HG03108 (cell line): ENCODE data around the gene ASB2.

ENCODE experiments used
- ATAC-seq: cut with Tn5 transposase; IDR thresholded peaks from one replicate; pipeline ENCODE4 v1.9.1; 2021; ENCODE audit warnings: moderate library complexity; ENCODE audit not compliant: unreplicated experiment

ASB2 gene

DNA sequence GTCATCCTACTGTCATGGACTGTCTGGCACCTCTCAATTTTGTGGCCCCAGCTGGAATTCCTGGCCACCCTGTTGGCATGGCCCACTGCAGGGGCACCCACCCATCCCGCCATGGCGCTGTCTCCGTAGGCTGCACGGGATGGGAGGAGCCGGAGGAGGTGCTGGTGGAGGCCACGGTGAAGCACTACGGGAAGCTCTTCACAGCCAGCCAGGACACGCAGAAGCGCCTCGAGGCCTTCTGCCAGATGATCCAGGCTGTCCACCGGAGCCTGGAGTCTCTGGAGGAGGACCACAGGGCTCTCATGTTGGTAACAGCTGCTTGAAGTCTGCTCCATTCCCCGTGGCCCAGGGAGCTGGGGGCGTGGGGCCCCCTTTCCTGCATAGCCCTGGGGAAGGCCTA is 24.6 kb upstream of the ASB2 start:
- ATAC-seq, result no peak

DNA sequence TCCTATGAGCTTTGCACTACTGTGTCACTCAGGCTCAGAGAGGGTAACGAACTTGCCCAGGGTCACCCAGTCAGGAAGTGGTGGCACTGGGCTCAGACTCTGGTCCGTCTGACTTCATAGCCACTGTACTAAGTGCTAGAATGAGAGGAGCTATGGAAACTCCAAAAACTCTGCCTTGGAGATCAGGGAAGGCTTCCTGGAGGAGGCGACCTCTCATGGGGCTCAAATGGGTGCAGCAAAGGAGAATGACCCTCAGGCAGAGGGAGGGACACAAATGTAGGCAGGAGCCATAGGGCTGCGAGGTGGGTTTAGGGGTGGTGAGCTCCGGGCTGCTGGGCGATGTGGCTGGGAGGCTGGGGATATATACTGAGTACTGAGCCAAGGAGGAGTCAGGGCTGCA is 23.9 kb upstream of the ASB2 start:
- no peak for ATAC-seq

DNA sequence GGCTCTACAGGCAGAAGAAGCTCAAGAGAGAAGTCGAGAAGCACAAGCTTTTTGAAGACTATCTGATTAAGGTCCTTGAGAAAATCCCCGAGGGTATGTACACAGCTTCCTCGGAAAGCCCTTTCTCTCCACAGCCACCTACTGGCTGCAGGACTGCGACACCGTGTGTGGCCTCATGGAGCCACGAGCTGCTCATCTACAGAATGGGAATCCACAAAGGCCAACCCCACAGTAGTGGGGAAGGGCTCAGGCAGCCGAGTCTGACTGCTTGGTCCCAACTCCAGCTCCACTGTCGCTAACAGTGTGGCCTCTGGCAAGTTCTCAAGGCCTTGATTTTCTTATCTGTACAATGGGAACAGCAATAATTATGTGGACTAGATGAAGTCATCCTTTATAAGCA is 23.2 kb upstream of the ASB2 start:
- no peak for ATAC-seq

DNA sequence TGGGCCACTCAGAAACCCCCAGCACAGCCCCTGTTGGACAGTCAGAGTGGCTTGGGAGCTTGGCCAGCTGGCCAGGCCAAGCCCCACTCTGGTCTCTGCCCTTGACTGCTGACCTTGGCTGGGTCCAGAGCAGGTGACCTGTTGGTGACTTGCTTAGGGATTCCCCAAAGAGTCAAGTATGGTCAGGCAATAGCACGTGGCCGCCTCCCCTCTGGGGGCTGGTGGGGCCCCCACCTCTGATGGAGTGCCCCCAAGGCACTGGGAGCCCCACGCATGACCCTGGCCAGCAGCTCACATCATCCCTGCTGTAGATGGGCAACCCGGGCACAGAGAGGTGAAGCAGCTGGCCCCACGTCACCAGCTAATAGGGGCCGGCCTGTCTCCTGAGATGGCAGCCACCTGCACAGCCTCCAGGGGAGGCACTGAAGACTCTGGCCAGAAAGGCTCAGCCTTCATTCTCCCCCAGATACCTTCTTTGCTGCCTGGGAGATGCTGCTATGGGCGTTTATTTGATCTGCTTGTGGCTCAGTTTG is 22.6 kb upstream of the ASB2 start:
- ATAC-seq, result no peak

DNA sequence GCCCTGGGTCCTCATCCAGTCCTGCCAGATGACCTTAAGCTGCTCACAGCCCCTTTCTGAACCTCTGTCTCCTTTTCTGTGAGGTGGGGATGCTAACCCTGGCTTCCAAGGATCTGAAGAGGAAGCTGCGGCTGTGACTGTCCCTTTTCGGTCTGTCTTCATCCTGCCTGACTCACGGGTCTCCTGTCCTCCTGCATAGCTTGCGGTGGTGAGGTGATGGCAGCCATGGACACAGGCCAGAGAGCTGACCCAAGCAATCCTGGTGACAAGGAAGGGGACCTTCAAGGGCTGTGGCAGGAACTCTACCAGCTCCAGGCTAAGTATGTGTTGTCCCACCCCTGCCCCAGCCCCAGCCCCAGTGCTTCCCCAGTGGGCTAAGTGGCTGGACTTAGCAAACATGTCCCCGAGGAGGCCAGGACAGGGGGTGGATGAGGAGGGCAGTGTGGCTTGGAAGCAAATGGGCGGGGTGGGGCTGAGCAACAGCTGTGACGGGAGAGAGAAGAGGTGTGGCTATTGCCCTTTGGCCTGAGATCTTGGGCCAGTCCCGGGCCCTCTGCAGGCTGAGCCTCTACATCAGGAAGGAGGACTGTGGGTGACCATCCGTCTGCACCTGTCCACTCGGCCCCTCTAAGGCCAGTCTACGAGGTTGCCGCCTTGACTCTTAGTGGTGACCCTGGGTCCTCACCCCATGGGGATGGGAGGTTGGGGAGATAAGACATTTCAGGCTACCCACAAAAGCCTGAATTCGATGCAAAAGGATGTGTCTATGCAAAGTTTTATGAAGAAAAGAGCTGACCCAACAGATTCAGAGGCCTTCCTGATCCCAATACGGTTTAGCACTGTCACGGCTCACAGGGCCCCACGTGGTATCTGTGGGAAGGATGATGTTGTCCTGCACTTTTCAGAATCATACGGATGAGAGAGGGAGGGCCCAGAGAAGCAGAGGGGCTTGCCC is 21.8 kb upstream of the ASB2 start:
- ATAC-seq, result no peak

DNA sequence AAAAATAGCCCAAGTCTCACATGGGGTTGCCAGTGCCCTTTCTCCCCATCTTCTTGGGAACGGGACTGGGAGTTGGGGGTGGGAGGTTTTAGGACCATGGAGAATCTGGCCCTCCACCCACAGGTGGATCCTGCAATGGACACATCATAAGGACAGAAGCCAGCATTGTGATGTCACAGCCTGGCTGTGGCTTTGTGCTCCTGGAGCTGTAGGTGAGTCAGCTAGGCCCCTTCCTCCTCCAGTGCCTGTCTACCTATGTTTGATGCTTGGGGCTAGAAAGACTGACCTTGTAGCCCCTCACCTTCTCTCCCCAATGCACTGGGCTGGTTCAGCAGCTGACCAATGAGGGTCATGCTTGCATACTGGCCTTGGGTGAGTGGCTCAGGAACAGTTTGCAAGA is 20.7 kb upstream of the ASB2 start, which contains the start of gene CCDC197:
Gene CCDC197 (plus strand): TSS at position 220 of the 400 bp plus-strand sequence. CDS start 831 bp downstream, outside the sequence.
- ATAC-seq, result no peak

DNA sequence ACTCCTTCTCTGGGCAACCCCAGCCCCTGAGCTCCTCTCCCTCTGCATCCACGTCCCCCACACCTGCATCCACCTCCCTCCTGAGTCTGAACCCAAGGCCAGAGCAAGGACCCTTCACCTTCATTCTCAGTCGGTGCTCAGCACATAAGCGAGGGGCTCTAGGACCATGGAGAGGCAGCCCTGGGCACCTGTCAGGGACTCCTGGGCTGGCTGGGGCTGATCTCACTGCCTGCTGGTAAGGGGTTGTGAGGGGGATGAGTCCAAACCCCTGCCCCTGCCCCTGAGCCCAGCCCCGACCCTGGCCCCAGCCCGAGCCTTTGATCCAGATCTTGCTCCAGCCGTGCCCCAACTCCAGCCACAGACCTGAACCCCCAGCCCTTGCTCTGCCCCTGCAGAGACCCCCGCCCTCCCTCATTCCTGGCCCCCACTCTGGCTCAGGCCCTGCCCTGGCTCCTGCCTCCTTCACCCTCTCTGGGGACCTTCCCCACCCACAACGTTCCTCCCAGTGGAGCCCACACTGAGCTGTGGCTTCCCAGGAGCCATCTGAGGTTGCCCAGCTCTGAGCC is 19.8 kb upstream of the ASB2 start:
- ATAC-seq, result no peak

DNA sequence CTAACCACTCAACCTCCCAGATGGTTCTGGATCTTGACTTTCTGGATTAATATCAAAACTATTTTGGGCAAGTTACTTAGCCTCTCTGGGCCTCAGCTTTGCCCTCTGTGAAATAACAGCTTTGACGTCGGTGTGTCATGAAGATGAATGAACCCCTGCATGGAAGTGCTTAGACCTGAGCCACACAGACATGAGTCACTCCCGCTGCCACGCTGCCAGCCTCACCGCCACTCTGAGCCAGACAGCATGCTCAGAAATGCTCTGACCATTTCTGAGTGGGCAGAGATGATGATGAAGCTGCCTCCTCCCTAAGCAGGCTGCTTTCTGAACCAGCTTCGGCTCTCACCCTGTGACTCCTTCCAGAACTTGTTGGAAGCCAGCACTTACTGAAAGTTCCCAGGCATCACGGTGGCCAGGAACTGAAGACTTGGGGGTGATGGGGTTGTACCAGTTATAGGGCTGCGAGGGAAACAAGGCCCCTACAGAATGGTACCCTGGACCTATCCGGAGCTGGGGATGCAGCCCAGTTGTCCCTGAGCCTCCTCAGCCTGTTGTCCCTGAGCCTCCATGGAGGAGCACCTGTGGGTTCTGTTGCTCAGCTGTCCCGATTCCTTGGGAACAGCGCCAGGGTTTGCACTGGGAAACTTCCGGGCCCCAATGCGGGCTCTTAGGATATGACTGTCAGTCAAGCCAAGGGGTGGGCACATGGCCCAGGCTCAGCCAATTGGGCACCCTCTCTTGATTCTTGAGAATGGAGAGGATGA is 18.7 kb upstream of the ASB2 start:
- no peak for ATAC-seq

DNA sequence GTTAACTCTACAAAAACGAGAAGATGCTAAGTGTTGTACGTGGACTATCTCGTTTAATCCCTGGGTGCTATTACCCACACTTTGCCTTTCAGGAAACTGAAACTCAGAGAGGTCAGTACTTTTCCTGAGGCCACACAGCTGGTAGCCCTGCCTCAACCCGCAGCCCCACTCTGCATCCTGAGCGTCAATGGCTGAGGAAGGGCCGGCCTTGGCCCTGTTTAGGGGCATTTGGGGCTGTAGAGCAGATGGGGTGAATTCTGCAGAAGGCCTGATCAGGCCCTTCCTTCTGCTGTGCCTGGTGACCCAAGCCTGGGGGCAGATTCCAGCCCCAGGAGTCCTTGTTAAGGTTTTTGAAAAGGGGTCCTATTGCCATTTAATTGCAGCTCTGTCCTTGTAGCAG is 17.0 kb upstream of the ASB2 start:
- ATAC-seq, result no peak

DNA sequence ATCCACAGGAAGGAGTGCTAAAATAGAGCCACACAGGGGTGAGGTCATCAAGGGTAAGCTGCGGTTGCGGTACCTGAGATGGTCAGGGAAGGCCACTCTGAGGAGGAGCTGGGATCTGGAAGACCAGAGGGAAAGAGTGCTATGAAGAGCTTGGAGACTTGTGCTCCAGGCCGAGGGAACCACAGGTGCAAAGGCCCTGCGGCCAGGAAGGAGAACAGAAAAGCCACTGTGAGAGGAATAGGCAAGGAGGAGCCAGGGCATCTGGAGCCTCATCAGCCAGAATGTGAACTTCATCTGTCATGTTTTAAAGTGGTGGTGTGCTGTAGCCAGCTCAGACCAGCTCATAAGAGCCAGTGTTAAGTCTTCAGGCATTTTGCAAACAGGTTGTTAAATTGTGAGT is 15.3 kb upstream of the ASB2 start:
- ATAC-seq, result no peak

DNA sequence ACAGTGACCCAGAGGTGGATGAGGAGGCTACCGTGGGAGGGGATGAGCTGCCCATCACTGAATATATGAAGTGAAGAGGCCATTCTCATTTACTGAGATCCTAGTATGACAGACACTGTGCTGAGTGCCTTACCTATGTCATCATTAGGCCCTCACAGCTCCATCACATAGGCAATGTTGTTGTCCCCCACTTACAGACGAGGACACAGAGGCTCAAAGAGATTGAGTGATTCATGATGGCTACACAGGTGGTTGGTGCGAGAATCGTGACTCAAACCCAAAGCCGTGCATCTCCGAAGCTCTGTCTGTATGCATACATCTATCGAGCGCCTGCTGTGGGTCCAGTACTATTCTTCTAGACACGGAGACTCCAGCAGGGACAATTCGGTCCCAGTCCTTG is 14.8 kb upstream of the ASB2 start:
- no peak for ATAC-seq

DNA sequence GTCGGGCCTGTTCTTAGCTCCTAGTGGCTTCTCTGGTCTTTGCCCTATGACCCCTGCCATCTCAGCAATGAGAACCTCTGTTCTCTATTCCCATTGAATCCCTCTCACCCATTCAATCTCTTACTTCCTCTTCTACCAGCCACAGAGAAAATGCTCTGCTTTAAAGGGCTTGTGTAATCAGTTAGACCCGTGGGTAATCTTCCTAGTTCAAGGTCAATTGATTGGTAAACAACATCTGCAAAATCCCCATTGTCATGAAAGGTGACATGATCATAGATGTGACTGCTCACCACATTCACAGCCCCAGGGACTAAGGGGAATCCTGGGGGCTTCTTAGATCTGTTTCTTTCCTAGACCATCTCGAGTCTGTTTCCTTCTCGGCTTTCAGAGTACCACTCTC is 13.6 kb upstream of the ASB2 start:
- no peak for ATAC-seq

DNA sequence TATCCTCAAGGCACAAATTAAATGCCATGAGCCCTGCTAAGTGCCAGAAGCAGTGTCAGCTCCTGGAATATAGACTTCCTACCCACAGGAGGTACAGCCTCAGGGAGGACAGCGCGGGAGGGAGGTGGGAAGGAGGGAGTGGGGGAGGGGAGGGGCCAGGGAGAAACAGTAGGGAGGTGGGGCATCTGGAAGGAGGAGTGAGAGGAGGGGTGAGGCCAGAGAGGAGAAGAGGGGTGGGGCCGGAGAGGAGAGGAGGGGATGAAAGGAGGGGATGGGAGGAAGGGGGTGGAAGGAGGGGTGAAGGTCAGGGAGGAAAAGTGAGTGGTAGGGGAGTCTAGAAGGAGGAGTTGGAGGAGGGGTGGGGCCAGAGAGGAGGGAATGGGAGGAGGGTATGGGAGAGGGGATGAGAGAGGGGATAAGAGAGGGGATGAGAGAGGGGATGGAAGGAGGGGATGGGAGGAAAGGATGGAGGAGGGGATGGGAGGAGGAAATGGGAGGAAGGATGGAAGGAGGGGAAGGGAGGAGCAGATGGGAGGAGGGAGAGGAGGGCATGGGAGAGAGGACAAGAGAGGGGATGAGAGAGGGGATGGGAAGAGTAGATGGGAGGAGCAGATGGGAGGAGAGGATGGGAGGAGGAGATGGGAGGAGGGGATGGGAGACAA is 11.6 kb upstream of the ASB2 start:
- ATAC-seq, result no peak

DNA sequence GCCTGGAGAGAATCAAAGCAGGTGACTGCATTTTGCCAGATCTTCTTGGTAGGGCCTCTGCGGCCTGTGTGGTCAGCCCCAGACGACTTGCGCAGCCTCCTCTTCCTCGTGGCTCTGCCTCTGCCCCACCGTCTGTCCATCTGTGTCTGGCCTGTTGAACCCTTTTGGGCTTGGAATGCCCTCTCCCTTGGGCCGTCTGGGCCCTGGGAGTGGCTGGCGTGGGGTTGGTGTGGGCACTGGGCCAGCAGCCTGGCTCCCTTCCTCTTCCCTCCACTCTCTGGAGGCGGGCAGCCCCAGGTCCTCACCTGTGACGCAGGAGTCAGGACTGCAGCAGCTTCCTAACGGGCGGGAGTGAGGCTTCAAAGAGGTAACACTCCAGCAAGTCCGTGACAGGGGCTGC is 11.0 kb upstream of the ASB2 start:
- ATAC-seq, result no peak

DNA sequence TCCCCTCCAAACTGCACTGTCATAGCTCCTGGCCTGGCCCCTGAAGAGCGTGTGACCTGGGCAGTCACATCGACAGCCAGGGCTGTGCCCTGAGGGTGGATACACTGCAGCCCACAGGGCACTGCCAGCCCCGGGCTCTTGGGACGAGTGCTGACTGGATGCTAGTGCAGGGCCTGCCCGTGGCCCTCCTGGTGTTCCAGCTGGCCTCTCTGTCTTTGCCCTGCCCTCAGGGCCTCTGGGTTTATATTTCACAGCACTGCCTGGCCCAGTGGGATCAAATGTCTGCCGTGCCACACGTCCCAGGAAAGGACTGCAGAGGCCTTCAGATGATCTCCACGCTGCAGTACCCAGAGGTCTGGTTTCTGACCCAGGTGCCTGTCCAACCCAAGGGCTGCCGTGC is 10.6 kb upstream of the ASB2 start:
- no peak for ATAC-seq

DNA sequence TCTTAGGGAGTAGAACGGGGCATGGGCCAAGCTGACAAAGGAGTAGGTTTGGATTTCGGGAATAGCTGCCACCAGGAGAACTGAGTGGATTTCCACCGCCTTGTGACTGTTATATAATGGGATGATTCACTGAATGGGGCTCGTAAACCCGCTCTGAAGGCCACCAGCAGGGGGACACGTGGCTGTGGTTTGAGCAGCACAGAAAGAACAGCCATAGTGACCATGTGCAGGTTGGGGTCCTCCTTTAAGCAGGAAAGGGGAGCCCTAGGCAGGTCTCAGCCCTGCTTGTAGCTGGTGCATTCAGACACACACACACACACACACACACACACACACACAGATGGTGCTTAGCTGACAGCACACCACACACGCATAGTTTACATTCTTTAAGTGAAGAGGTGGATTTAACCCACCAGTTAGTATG is 8.6 kb upstream of the ASB2 start:
- ATAC-seq, result no peak

DNA sequence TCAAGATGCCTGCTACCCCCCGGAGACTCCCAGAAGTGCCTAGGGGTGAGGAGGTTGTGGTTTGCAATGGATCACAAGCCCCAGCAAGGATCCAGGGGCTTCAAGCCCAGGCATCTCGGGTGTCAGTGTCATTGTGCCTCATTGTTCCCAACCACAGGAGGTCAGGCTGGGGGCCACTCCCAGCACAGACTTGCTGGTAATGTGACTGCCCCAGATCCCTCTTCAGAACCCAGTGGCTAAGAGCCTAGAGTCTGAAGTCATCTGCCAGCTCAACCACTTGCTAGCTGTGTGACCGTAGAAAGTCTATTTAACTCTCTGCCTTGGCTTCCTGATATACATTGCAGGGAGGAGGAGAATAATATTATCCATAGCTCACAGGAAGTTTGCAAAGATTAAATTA is 7.7 kb upstream of the ASB2 start:
- ATAC-seq, result no peak

DNA sequence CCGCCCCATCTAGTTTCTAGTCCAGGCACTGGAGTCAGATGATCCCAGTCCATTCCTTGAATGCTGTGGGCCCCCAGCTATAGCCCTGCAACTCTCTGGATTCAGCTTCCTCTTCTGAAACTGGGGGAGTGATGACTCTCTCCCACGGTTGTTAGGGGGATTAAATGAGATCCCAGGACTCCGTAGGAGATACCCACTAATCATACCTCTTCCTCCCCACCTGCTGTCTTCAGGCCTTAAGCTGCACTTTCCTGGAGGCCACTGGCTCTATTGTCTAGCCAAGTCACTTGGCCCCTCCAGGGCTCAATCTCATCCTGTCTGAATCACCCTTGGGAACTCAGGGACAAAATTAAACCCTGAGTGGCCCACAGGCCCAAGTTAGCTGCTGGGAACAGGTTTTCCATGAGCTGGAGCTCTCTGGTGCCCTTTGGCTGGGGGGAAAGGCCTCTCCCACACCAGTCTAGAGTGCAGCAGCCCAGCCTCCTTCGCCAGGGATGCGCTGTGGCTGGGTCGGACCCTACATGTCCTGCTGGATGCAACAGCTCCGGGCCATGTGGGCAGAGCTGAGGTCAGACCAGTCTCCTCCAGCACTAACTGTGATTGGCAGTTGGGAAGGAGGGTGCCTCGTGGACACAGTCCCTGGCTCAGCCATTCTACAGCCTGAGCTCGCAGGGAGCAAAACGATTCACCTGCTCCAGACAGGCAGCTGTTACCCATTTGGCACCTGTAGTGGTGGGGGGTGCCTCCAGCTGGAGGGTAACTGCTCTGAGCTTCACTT is 6.0 kb upstream of the ASB2 start:
- ATAC-seq, result no peak

DNA sequence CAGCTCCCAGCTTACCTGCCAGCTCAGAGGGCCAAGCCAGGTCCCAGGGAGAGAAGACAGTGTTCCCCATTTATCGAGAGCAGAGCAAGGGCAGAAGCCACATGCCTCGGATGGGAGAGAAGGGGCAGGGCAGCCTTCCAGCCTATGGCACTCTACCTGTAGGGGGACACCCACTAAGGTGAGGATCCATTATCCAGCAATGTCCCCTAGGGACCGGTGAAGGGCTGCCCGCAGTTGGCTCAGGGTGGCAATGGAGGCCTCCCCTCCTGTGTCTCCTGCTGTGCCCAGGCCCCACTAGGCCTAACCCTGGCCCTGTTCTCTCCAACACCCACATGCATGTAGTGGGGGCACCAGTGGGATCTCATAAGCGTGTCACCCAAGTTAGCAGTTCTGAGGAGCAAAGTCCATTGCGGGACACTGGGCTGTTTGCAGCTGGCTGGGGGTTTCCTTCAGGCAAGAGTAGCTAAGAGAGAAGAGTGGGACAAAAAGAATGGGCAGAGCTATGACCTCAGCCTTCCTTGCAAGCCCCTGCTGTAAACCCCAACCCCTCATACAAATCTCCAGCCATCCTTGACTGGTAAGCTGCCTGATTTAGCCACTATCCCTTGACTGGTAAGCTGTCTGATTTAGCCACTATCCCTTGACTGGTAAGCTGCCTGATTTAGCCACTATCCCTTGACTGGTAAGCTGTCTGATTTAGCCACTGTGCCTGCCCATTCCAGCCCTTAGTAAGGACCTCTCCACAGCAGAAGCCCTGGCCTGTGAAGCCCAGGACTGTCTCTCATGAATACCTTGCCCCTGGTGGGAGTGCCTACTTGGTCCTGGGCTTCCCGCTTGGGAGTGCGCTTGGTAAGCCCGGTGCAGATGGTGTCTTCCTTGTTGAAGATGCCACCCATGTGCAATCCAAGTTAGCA is 5.2 kb upstream of the ASB2 start:
- ATAC-seq, result no peak
